Hepatocyte (in vitro differentiated cells): ENCODE results near the gene TSNAX.

Experiments used
- CTCF ChIP-seq: fragments of 200-600 bp; sonication (generic); IDR thresholded peaks from 2 replicates; pipeline ENCODE4 v1.5.1; 2016; ENCODE audit warnings: antibody characterized with exemption, mild to moderate bottlenecking; ENCODE audit not compliant: poor library complexity
- EZH2 ChIP-seq: fragments of 200-600 bp; sonication (generic); IDR thresholded peaks from 2 replicates; pipeline ENCODE4 v1.6.1; 2016; ENCODE audit warnings: antibody characterized with exemption, mild to moderate bottlenecking, borderline replicate concordance

- TF ChIP-seq CTCF (no peak), EZH2 (no peak)
Observed at GRCh38 chr1:231515748-231516147, 12.7 kb upstream of the TSNAX start.
